OCI-LY7 (cell line): Measurements from ENCODE around the gene ZNFX1. TPM values are rescaled to one million over a fixed set of nuclear protein-coding genes. Genes with fewer than 3 reads are reported as not detected.

Experiments used
- BruUV-seq: library from RNA; stranded (reverse); fragments of 400-500 nt; replicated peaks from 2 replicates; lab custom pipeline; 2021; lab: Mats Ljungman, UMichigan
- CTCF ChIA-PET: fragments of 300-600 bp; sonication (Branson Sonifier 250); formaldehyde crosslinking; loops from one replicate; lab custom pipeline; 2022; ENCODE audit warnings: antibody characterized with exemption; ENCODE audit not compliant: unreplicated experiment; lab: Charles Lee
- POLR2A ChIA-PET: fragments of 300-600 bp; sonication (Branson Sonifier 250); formaldehyde crosslinking; loops from one replicate; lab custom pipeline; 2022; ENCODE audit warnings: antibody characterized with exemption; lab: Charles Lee
- DNase-seq: peaks from one replicate; pipeline ENCODE4 v3.0.0-alpha.2; 2015; ENCODE audit warnings: low spot score
- H2AFZ ChIP-seq: fragments of 200-600 bp; sonication (generic), shearing (Covaris generic); 2 replicates; pipeline ENCODE4 v1.6.1; 2014; ENCODE audit warnings: mild to moderate bottlenecking, antibody characterized with exemption, low read length, moderate library complexity
- H3K27ac ChIP-seq: fragments of 200-600 bp; sonication (generic); 2 replicates; pipeline ENCODE4 v1.5.1; 2014; ENCODE audit warnings: mixed run types, low read depth, mild to moderate bottlenecking, moderate library complexity, low read length, inconsistent platforms; ENCODE audit not compliant: poor library complexity, severe bottlenecking
- H3K36me3 ChIP-seq: fragments of 200-600 bp; sonication (generic); 2 replicates; pipeline ENCODE4 v1.6.1; 2014; ENCODE audit warnings: mild to moderate bottlenecking, antibody characterized with exemption, low read length, moderate library complexity, mixed read lengths; ENCODE audit not compliant: insufficient read depth
- H3K4me1 ChIP-seq: fragments of 200-600 bp; sonication (generic); 2 replicates; pipeline ENCODE4 v1.5.1; 2014; ENCODE audit warnings: mild to moderate bottlenecking, low read length; ENCODE audit not compliant: insufficient read depth, poor library complexity, severe bottlenecking
- H3K4me2 ChIP-seq: fragments of 200-600 bp; sonication (generic); 2 replicates; pipeline ENCODE4 v1.6.1; 2014; ENCODE audit warnings: mild to moderate bottlenecking, low read length
- H3K4me3 ChIP-seq: fragments of 200-600 bp; sonication (generic); 2 replicates; pipeline ENCODE4 v1.5.1; 2014; ENCODE audit warnings: mild to moderate bottlenecking, low read depth, low read length; ENCODE audit not compliant: poor library complexity, severe bottlenecking
- H3K79me2 ChIP-seq: fragments of 200-600 bp; sonication (generic); 2 replicates; pipeline ENCODE4 v1.6.1; 2016; ENCODE audit warnings: low read depth, mild to moderate bottlenecking, low read length, moderate library complexity, mixed read lengths; ENCODE audit not compliant: insufficient read depth
- H3K9me2 ChIP-seq: fragments of 200-600 bp; sonication (generic); 2 replicates; pipeline ENCODE4 v1.6.1; 2016; ENCODE audit warnings: mild to moderate bottlenecking, low read length, mixed read lengths; ENCODE audit not compliant: insufficient read depth
- H3K9me3 ChIP-seq: fragments of 200-600 bp; sonication (generic); 2 replicates; pipeline ENCODE4 v1.6.1; 2014; ENCODE audit warnings: mild to moderate bottlenecking, mixed run types, low read length, mixed read lengths
- H4K20me1 ChIP-seq: fragments of 200-600 bp; sonication (generic); 2 replicates; pipeline ENCODE4 v1.6.1; 2014; ENCODE audit warnings: mild to moderate bottlenecking, antibody characterized with exemption, low read length, moderate library complexity, mixed read lengths; ENCODE audit not compliant: insufficient read depth
- CTCF ChIP-seq: fragments of 200-600 bp; sonication (generic); conservative IDR thresholded peaks from 2 replicates; pipeline ENCODE4 v1.5.1; 2014; ENCODE audit warnings: mild to moderate bottlenecking, antibody characterized with exemption, low read length, moderate library complexity, mixed read lengths
- EZH2phosphoT487 ChIP-seq: fragments of 200-600 bp; sonication (generic); IDR thresholded peaks from 2 replicates; pipeline ENCODE4 v1.6.1; 2018; ENCODE audit warnings: low read depth, borderline replicate concordance, mild to moderate bottlenecking, mixed run types, antibody characterized with exemption, low read length, moderate library complexity, mixed read lengths
- intact Hi-C: fragments of 100-400 bp; cut with micrococcal nuclease; formaldehyde crosslinking; loops from one replicate; pipeline ENCODE4 v1.10.0; 2022; ENCODE audit not compliant: unreplicated experiment
- total RNA-seq, 2 experiments: library from RNA; depleted of rRNA in 1 of 2; stranded (reverse); fragments of >200 nt in 1 of 2; shearing (Covaris generic) in 1 of 2; gene quantifications; 2 replicates each; pipeline ENCODE4 v1.2.3, GENCODE V29; 2014 to 2022

ZNFX1 gene
- total RNA-seq, 2 experiments from 2014 or later = 15.1 to 17.6 TPM

GRCh38 chr20:49276161-49276960 is 1.5 kb downstream of the ZNFX1 start:
- Histone ChIP-seq H3K4me3 (peak overlapping the region; percentile 100), H2AFZ (no peak overlapping the region), H3K4me2 (peak overlapping the region; percentile 94), H3K36me3 (peaks cover 67% of the 10 kb centered on the region), H3K4me1 (peaks cover 31% of the 10 kb centered on the region), H3K9me2 (no peaks in the 10 kb centered on the region), H4K20me1 (peaks cover 26% of the 10 kb centered on the region; the same call in 1 of the 2 replicates), H3K79me2 (peaks cover 72% of the 10 kb centered on the region), H3K27ac (peak overlapping the region; percentile 90), H3K9me3 (no peaks in the 10 kb centered on the region; the same call in 1 of the 2 replicates)
- TF ChIP-seq EZH2phosphoT487 (no peak), CTCF (no peak; the same call in 1 of the 2 replicates)
- TSS peak; percentile 70 for BruUV-seq
- ChIA-PET POLR2A (interaction anchor here (0.5 to 1.1 kb wide), 6 partner anchors 9 to 228 kb away, joined by 3 to 9 read pairs (median 3); no protein-coding TSS in a partner anchor), CTCF (interaction anchor here (1.4 kb wide), 1 partner anchor 9 kb away, joined by 6 read pairs; no protein-coding TSS in a partner anchor)
- intact Hi-C loops = loop anchor here (10.0 kb wide), 1 partner anchor 838 kb away; the partner anchor contains the start of gene UBE2V1
- DNase-seq = peak; percentile 61

- Histone ChIP-seq H3K4me2 (peak overlapping the region; percentile 94), H3K9me3 (no peaks in the 10 kb centered on the region; the same call in 1 of the 2 replicates), H3K9me2 (no peaks in the 10 kb centered on the region), H2AFZ (no peak overlapping the region), H3K79me2 (peaks cover 72% of the 10 kb centered on the region), H4K20me1 (peaks cover 19% of the 10 kb centered on the region; the same call in 1 of the 2 replicates), H3K27ac (peak overlapping the region; percentile 90), H3K36me3 (peaks cover 67% of the 10 kb centered on the region), H3K4me3 (peak overlapping the region; percentile 100), H3K4me1 (peaks cover 24% of the 10 kb centered on the region)
- POLR2A ChIA-PET = interaction anchor here (0.6 to 1.1 kb wide), 4 partner anchors 8 to 85 kb away, joined by 3 to 9 read pairs (median 4); no protein-coding TSS in a partner anchor
- TF ChIP-seq EZH2phosphoT487 (no peak), CTCF (no peak)
- CTCF ChIA-PET = interaction anchor here (1.4 kb wide), 1 partner anchor 8 kb away, joined by 6 read pairs; no protein-coding TSS in a partner anchor
- BruUV-seq = no TSS peak
- intact Hi-C loops = loop anchor here (10.0 kb wide), 1 partner anchor 839 kb away; the partner anchor contains the start of gene UBE2V1
- no peak for DNase-seq
These were observed 2.2 kb downstream of the ZNFX1 start for GRCh38 chr20:49275636-49276035.
